Motor neuron (in vitro differentiated cells): ENCODE measurements around the gene DDX27. TPM values are rescaled to one million over a fixed set of nuclear protein-coding genes. Genes with fewer than 3 reads are reported as not detected.

ENCODE experiments used
- ATAC-seq, 8 experiments: fragments of 200-7000 bp; cut with Tn5 transposase; replicated peaks in 6 of 8; 2 replicates each; pipeline ENCODE4 v1.8.0; 2021; ENCODE audit warnings: mild to moderate bottlenecking in 8 of 8, moderate library complexity in 8 of 8
- H3K27ac ChIP-seq, 2 donors: fragments of 250-450 bp; sonication (Bioruptor Pico); 2 replicates each; pipeline ENCODE4 v1.9.0; 2021; ENCODE audit warnings: antibody characterized with exemption in 2 of 2, mild to moderate bottlenecking in 2 of 2, moderate library complexity in 1 of 2
- H3K4me1 ChIP-seq, 2 donors: fragments of 250-450 bp; sonication (Bioruptor Pico); replicated peaks in 1 of 2; 2 replicates each; pipeline ENCODE4 v1.6.1; 2021; ENCODE audit warnings: antibody characterized with exemption in 2 of 2, mild to moderate bottlenecking in 2 of 2, moderate library complexity in 1 of 2
- H3K4me3 ChIP-seq, 5 donors: fragments of 250-450 bp; sonication (Bioruptor Pico); 2 replicates each; pipeline ENCODE4 v1.9.0; 2021; ENCODE audit warnings: antibody characterized with exemption in 5 of 5, mild to moderate bottlenecking in 5 of 5, moderate library complexity in 4 of 5
- WGBS, 10 experiments: fragments of 450-650 bp; shearing (Covaris generic); methylation state at CpG; one replicate each; pipeline ENCODE4 v1.0.0; 2022; 5-methylcytosine and 5-hydroxymethylcytosine counted together
- in situ Hi-C, 9 experiments: fragments of 400-800 bp; cut with MboI; loops; one replicate each; pipeline ENCODE4 v1.15.0; 2021; ENCODE audit warnings: low sequenced_read_pairs in 9 of 9, low pct_unique_long_range_greater_than_20kb in 2 of 9; ENCODE audit not compliant: unreplicated experiment in 9 of 9
- total RNA-seq, 8 experiments: library from RNA; unstranded; fragments of 300-600 nt; gene quantifications; 2 replicates each; pipeline versions ENCODE4 v1.2.3 to v1.2.4, GENCODE V29; 2022

The DDX27 gene
- total RNA-seq, 8 experiments from 2014 or later, result 15.2 to 49.1 (median 23.8) TPM

DNA sequence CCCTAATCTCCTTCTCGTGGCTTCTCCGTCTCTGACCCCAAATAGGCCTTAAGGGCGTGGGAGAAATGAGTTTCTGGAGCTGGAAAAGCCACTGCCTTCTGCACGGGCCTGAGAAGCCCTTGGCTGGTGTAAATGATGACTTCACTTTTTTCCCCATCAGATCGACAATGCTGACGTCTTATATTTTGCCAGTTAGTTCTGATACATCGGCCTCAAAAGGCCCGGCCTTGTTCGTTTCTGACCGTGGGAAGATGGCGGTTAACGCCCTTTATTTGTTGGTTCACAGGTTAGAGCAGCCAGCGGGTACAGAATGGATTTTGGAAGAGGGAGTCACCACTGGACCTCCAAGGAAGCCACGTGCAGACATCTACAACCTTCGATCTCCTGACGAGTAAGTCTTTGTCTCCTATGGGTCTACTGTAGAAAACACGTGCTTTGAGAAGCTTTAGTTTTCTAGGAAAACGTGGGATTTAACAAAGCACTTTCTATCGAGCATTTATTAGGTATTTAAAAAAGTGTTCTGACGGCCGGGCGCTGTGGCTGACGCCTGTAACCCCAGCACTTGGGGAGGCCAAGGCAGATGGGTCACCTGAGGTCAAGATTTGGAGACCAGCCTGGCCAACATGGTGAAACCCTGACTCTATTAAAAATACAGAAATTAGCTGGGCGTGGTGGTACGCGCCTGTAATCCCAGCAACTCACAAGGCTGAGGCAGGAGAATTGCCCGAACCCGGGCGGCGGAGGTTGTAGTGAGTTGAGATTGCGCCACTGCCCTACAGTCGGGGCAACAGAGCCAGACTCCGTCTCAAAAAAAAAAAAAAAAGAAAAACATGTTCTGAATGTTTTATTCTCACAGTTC is 59.8 kb downstream of the DDX27 start:
- H3K4me3 ChIP-seq, result peak overlapping the region; percentile 70 to 83 (median 74)
- in situ Hi-C loops, result no loop called here
- 0 to 4% (median 1%) methylated on average over 1 to 30 of the region's 33 CpGs for WGBS, 10 experiments
- H3K27ac ChIP-seq, result peak overlapping the region; percentile 69 to 91
- no peak for ATAC-seq
- H3K4me1 ChIP-seq, result peaks cover 37 to 59% of the 10 kb centered on the region in 2 donors

DNA sequence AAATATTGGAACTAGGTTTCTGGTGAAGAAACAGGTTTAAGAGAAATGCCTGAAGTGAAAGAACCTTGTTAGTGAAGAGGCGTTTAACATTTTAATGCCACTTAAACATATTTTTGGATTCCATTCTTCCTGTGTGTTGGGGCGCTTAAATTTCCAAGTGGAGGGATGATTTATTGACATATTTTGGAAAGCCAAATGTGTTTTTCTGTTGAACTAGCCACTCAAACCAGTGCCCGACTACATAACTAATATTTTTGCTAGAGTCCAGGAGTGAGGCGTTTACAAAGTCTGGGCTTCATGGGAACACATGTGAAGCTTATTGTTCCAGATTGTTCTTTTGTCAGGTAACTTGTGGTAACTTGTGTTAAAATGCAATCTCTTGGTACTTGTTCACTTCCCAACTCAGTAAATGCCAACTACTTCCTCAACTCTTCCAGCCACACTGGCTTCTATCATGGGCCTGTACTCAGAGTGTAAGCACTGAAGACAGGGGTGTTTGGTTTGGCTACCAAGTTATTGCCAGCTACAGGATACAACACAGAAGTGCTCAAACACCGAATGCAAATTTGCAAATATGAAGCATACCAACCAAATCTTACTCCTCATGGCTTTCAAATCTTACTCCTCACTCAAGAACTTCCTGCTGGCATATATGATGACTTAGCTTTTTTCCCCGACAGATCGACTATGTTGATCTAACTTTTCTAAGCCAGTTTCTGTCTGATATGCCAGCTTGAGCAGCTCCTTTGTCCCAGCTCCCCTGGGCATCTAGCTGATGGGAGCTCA is 60.7 kb downstream of the DDX27 start:
- in situ Hi-C loops, result no loop called here
- H3K4me3 ChIP-seq, result peak overlapping the region; percentile 70 to 83 (median 74)
- WGBS, 10 experiments, result 0 to 42% (median 17%) methylated on average over 2 to 7 of the region's 7 CpGs
- ATAC-seq, result no peak
- peaks cover 37 to 59% of the 10 kb centered on the region in 2 donors for H3K4me1 ChIP-seq
- no peak overlapping the region for H3K27ac ChIP-seq

GRCh38 chr20:49280463-49281058 is 61.3 kb downstream of the DDX27 start:
- Histone ChIP-seq H3K27ac (no peak overlapping the region), H3K4me3 (peak overlapping the region in 2 of 5 donors; percentile 4 to 74), H3K4me1 (peaks cover 37 to 64% of the 10 kb centered on the region in 2 donors)
- in situ Hi-C loops, result no loop called here
- no peak for ATAC-seq
- 3 to 65% (median 40%) methylated on average over 1 to 6 of the region's 6 CpGs; no CpG with 5 or more reads in 1 of the 10 experiments for WGBS, 10 experiments

DNA sequence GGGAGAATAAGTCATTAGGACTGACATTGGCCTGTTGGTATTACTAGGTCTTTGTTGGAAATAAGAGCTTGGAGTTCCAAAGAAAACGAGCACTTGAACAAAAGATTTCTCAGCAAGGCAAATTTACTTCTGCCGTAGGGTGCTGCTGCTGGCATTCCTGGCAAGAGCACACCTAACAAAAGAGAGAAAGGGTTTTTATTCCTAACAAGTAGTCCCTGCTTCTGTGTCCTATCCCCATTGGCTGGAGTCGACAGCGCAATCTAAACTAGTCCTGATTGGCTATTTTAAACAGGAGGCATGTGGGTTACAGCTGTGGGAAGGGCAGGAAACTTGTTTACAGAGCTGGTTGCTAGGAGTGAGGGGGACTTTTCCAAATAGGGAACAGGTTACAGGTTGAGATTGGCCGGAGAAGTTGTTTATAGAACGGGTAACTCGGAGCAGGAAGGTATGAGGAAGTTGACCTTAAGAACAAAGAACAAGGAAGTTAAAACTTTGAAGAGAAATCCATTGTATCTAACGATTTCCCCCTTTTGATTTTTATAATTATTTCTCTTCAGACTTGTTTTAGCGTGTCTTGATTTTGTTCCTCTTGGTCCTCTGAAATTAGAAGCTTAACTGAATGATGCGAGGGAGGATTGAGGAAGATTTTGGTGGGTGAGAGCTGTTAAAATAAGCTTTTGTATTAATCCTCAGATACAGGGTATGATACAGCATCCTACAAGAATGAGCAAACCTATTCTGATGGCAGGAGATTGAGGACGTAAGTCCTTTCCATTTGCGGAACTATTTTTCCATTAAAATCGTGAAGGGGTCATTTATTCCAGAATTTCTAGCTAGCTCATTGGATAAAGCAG is 62.1 kb downstream of the DDX27 start:
- H3K4me3 ChIP-seq, result peak overlapping the region in 1 of 5 donors; percentile 7
- no peak overlapping the region for H3K27ac ChIP-seq
- in situ Hi-C loops, result no loop called here
- H3K4me1 ChIP-seq, result peaks cover 37 to 64% of the 10 kb centered on the region in 2 donors
- ATAC-seq, result peak in 1 of 8 experiments; percentile 11
- 4 to 95% (median 56%) methylated on average over 6 to 13 of the region's 13 CpGs for WGBS, 10 experiments

- Histone ChIP-seq H3K4me1 (peaks cover 35 to 58% of the 10 kb centered on the region in 2 donors), H3K27ac (no peak overlapping the region), H3K4me3 (no peak overlapping the region)
- in situ Hi-C loops, result no loop called here
- 8 to 93% (median 47%) methylated on average over 2 to 9 of the region's 9 CpGs; no CpG with 5 or more reads in 1 of the 10 experiments for WGBS, 10 experiments
- no peak for ATAC-seq
These were observed 62.8 kb downstream of the DDX27 start for GRCh38 chr20:49281913-49282467.

GRCh38 chr20:49282584-49283171 is 63.5 kb downstream of the DDX27 start:
- in situ Hi-C loops, result no loop called here
- no peak for ATAC-seq
- Histone ChIP-seq H3K4me1 (peaks cover 37 to 57% of the 10 kb centered on the region in 2 donors), H3K27ac (no peak overlapping the region), H3K4me3 (no peak overlapping the region)
- WGBS, 10 experiments, result 7 to 88% (median 59%) methylated on average over 4 to 20 of the region's 20 CpGs; no CpG with 5 or more reads in 1 of the 10 experiments

DNA sequence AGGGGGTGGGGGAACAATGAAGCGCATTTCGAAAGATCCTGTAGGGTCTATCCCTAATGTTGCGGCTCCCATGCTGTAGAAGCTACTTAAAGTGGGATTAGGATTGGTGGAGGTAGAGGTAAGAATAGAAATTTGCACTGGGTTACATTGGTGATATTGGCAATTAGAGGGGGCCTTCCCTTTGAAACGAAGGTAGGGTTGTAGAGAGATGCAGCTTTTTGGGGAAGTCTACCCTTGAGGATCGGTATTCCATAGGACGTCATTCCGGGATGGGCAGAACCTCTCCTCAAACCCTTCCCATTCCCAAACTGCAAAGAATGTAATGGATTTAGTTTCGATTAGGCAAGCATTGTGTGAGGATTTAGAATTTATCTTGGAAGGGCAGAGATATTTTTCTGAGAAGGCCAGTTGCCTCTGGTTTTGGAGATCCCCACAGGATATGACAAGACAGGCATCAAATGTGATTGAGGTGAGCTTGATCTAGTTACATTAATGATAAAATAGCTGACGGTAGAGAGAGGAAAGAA is 64.0 kb downstream of the DDX27 start:
- no peak overlapping the region for H3K4me3 ChIP-seq
- in situ Hi-C loops, result no loop called here
- no peak for ATAC-seq
- H3K27ac ChIP-seq, result no peak overlapping the region
- peaks cover 37 to 57% of the 10 kb centered on the region in 2 donors for H3K4me1 ChIP-seq
- WGBS, 10 experiments, result 0 to 100% (median 80%) methylated on average over 1 to 8 of the region's 9 CpGs; no CpG with 5 or more reads in 2 of the 10 experiments

DNA sequence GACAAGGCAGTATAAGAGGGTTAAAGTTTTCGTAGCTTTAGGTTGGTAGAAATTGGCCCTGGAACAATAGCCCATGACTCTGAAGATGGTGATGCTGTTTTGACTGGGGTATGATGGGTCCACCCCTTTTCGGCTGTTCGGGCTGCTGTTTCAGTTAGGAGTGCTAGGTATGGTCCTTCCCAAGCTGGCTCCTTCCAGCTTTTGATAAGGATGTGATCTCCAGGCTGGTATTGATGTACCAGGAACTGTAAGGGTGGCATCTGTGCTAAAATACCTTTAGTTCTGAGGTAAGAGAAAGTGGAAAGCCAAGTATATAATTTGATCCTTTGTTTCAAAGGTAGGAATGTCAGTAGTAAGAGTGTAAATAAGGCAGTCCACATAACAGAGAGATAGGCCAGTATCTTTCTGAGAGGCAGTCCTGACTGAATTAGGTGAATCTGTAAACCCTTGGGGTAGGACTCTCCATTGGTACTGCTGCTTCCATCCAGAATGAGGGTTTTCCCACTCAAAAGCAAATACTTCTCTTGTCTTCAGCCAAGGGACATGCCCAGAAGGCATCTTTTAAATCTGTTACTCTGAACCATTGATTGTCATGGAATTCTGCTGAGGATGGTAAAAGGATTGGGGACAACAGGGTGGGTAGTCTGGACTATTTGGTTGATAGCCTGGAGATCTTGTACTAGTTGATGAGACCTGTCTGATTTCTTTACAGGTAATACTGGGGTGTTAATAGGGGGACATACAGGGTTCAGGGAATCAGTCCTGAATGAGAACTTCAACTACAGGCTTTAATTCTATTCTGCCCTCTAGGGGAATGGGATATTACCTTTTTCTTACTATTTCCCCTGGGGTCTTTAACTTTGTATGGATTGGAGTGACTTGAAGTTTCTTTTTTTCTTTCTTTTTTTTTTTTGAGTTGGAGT is 64.7 kb downstream of the DDX27 start:
- H3K4me3 ChIP-seq, result no peak overlapping the region
- ATAC-seq, result peak in 2 of 8 experiments; percentile 1 to 2
- WGBS, 10 experiments, result 29 to 100% (median 80%) methylated on average over 1 to 3 of the region's 3 CpGs; no CpG with 5 or more reads in 3 of the 10 experiments

DNA sequence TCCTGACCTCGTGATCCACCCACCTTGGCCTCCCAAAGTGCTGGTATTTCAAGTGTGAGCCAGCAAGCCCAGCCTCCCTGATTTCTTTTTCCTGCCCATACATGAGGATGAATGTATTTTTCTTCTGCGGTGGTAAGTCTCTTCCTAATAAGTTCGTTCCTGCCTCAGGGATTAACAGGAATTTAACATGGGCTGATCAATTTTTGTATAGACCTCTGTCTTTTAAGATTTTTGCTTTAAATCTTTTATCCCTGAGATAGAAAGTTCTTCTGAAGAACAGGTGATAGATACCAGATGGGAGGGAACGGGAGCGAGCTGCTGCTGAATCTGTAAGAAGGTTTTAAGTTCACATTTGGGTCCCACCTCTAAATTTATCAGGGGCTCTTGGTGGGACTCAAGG is 65.6 kb downstream of the DDX27 start:
- no peak for ATAC-seq
- Histone ChIP-seq H3K4me1 (peaks cover 31 to 50% of the 10 kb centered on the region in 2 donors), H3K27ac (no peak overlapping the region), H3K4me3 (no peak overlapping the region)
- 61 to 100% (median 92%) methylated on average over 1 to 5 of the region's 5 CpGs; no CpG with 5 or more reads in 3 of the 10 experiments for WGBS, 10 experiments
- in situ Hi-C loops, result no loop called here

More for the DNA sequence above, 64.7 kb downstream of the DDX27 start:
- H3K4me1 ChIP-seq, result peaks cover 37 to 57% of the 10 kb centered on the region in 2 donors
- no peak overlapping the region for H3K27ac ChIP-seq
- in situ Hi-C loops, result no loop called here

DNA sequence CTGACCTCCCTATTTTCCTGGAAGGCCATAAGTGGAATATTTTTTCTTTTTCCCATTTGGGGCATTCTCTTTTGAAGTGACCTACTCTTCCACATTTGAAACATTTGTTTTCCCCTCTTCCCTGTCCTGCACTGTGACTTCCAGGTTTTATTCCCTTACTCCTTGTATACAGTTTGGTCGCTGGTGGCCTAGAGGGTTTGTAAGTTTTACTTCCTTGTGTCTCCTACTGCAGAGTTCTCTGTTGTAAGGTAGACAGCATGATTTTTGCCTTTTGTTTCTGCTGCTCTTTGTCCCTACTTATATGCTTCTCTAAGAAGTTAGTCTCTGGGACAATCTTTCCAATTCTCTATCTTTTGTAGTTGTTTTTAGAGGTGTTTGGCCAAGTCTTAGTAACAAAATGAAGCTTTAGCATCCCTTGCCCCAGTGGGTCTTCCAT is 66.0 kb downstream of the DDX27 start:
- WGBS, 10 experiments, result 57 to 100% (median 90%) methylated on average over 1 of the region's 1 CpG; no CpG with 5 or more reads in 3 of the 10 experiments
- Histone ChIP-seq H3K4me3 (no peak overlapping the region), H3K4me1 (peaks cover 27 to 46% of the 10 kb centered on the region in 2 donors), H3K27ac (no peak overlapping the region)
- in situ Hi-C loops, result no loop called here
- ATAC-seq, result no peak
